Measurements from ENCODE around the gene SNRPD1. TPM values are rescaled to one million over a fixed set of nuclear protein-coding genes. Genes with fewer than 3 reads are reported as not detected.
A peak's percentile ranks its signal among the peaks of the same experiment; 100 is the strongest.
"Not testable (repeated sequence)": the region's sequence is repeated elsewhere in the genome, so short reads cannot be mapped to it uniquely, and the experiment has no call there.

SNRPD1 gene
- total RNA-seq (10 to 100 TPM; 18.4 to 46.8 (median 33.2) TPM), polyA plus RNA-seq (10 to 100 TPM; 17.7 to 43.5 (median 34.1) TPM)
- long read RNA-seq, donor 1, full-length matches to known transcripts = 23 of 24 reads
- long read RNA-seq, donor 1, partial matches to known transcripts = 0 of 24 reads
- long read RNA-seq, donor 1, other reads (novel, unspliced or antisense) = 1 of 24 reads
- long read RNA-seq, donor 2, full-length matches to known transcripts = 60 of 62 reads
- long read RNA-seq, donor 2, partial matches to known transcripts = 1 of 62 reads
- long read RNA-seq, donor 2, other reads (novel, unspliced or antisense) = 1 of 62 reads

GRCh38 chr18:21612125-21613039 lies at the start of gene SNRPD1:
Gene SNRPD1, plus strand, starts transcription at chr18:21612314. Its CDS starts 116 bp downstream, at chr18:21612430.
- TF ChIP-seq CTCF (IDR thresholded peaks at IDR 0.05) = peak; percentile 92
- Histone ChIP-seq H3K27ac (peak within 1 kb of the TSS; percentile 86), H3K36me3 (ENCODE audit: insufficient read depth in 1 of 2, low read depth in 1 of 2) (peaks cover 0 to 25% of the 10 kb centered on the region in 2 donors), H3K4me3 (peak within 1 kb of the TSS; percentile 80), H3K27me3 (ENCODE audit: insufficient read depth in 3 of 3, low read length in 2 of 3) (no peaks in the 10 kb centered on the region), H3K4me1 (peaks cover 17% of the 10 kb centered on the region), H3K9me3 (no peaks in the 10 kb centered on the region)
- intact Hi-C loops (cut with DNase I) = no loop called here
- WGBS, 3 donors = 1% methylated on average over 59 of the region's 59 CpGs
- DNase-seq = peak; percentile 90 to 93
- ATAC-seq = peak; percentile 99

- Histone ChIP-seq H3K27me3 (ENCODE audit: insufficient read depth in 3 of 3, low read length in 2 of 3) (no peaks in the 10 kb centered on the region), H3K9me3 (no peaks in the 10 kb centered on the region), H3K27ac (no peak overlapping the region), H3K4me1 (peaks cover 15% of the 10 kb centered on the region), H3K36me3 (ENCODE audit: insufficient read depth in 1 of 2, low read depth in 1 of 2) (peaks cover 0 to 91% of the 10 kb centered on the region in 2 donors), H3K4me3 (no peak overlapping the region)
- ATAC-seq (peak in 1 of 4 donors; percentile 47), DNase-seq (no peak)
- TF ChIP-seq CTCF (IDR thresholded peaks at IDR 0.05) = no peak
- intact Hi-C loops (cut with DNase I) = no loop called here
Observed at GRCh38 chr18:21571772-21572171, 40.3 kb upstream of the SNRPD1 start.

- Histone ChIP-seq H3K36me3 (ENCODE audit: insufficient read depth in 1 of 2, low read depth in 1 of 2) (peaks cover 0 to 60% of the 10 kb centered on the region in 2 donors), H3K4me3 (no peak overlapping the region), H3K4me1 (peaks cover 15% of the 10 kb centered on the region), H3K9me3 (no peaks in the 10 kb centered on the region), H3K27me3 (ENCODE audit: insufficient read depth in 3 of 3, low read length in 2 of 3) (no peaks in the 10 kb centered on the region), H3K27ac (no peak overlapping the region)
- DNase-seq (no peak), ATAC-seq (no peak)
- no peak for TF ChIP-seq CTCF (IDR thresholded peaks at IDR 0.05)
- intact Hi-C loops (cut with DNase I) = no loop called here
- 81 to 92% (median 89%) methylated on average over 4 of the region's 4 CpGs for whole genome bisulfite sequencing, 3 donors
Observed at GRCh38 chr18:21575656-21576055, 36.5 kb upstream of the SNRPD1 start.

- Histone ChIP-seq H3K9me3 (no peaks in the 10 kb centered on the region), H3K36me3 (ENCODE audit: insufficient read depth in 1 of 2, low read depth in 1 of 2) (peaks cover 0 to 42% of the 10 kb centered on the region in 2 donors), H3K4me1 (no peaks in the 10 kb centered on the region), H3K4me3 (no peak overlapping the region), H3K27me3 (ENCODE audit: insufficient read depth in 3 of 3, low read length in 2 of 3) (no peaks in the 10 kb centered on the region), H3K27ac (no peak overlapping the region)
- ATAC-seq (peak in 1 of 4 donors; percentile 21), DNase-seq (no peak)
- WGBS, 3 donors = 90 to 100% (median 92%) methylated on average over 5 of the region's 5 CpGs
- TF ChIP-seq CTCF (IDR thresholded peaks at IDR 0.05) = no peak
- intact Hi-C loops (cut with DNase I) = no loop called here
Observed at GRCh38 chr18:21584391-21584790, 27.7 kb upstream of the SNRPD1 start.

- H3K36me3 ChIP-seq (ENCODE audit: insufficient read depth in 1 of 2, low read depth in 1 of 2); H3K9me3 ChIP-seq; H3K27ac ChIP-seq; H3K4me1 ChIP-seq; ATAC-seq; H3K27me3 ChIP-seq (ENCODE audit: insufficient read depth in 3 of 3, low read length in 2 of 3); H3K4me3 ChIP-seq; DNase-seq: not testable (repeated sequence)
- intact Hi-C loops (cut with DNase I) = loop anchor here in 1 of 2 donors (10.0 kb wide), 1 partner anchor 98 kb away; no protein-coding TSS in a partner anchor
- 92 to 98% (median 95%) methylated on average over 6 to 21 of the region's 33 CpGs for WGBS, 3 donors
Observed at GRCh38 chr18:21592361-21592760, 19.8 kb upstream of the SNRPD1 start.

All from psoas muscle (tissue), 8 donors.